Measurements from ENCODE around the gene TOGARAM2.

- TF ChIP-seq EP300 (IDR thresholded peaks at IDR 0.05) = no peak
- TF ChIP-seq CTCF (IDR thresholded peaks at IDR 0.05) = no peak
- no peak for TF ChIP-seq POLR2A (IDR thresholded peaks at IDR 0.05)
These were observed 92.8 kb downstream of the TOGARAM2 start for GRCh38 chr2:29073933-29074332.
